ENCODE results near the gene NR1D2.
"Not testable (repeated sequence)": the region's sequence is repeated elsewhere in the genome, so short reads cannot be mapped to it uniquely, and the experiment has no call there.

The NR1D2 gene

DNA sequence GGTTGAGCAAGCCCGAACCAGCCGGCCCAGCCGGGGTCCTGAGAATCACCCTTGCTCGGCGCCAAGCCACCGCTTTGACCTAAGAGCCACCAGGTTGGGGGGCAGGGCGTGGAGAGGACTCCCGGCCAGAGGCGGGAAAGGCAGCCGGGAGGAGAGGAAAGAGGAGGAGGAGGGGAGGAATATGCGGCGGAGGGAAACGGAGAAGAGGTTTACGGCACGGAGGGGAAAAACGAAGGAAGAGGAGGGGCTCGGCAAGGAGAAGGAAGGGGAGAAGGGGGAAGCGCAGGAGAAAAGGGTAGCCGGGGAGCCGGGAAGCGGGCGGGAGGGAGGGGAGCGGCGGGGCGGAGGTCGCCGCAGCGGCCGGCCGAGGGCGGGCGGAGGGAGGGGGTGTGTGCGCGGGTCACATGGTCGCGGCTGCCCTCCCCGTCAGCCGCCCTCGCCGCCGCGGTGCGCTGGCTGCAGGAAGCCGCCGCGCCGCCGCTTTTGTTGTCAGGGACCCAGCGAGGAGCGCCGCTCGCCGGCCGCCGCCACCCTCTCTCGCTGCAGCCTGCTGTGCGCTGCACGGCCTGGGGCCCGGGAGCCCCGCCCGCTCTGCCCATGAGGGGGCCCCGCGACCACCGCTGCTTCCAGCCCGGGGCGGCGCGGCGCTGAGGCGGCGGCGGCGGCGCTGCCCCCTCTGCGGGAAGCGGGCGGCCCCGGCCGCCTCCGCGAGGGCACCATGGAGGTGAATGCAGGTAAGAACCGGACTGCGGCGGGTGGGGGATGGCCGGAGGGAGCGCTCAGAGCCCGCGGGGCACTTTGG, at the start of gene NR1D2:
Gene NR1D2, plus strand, starts transcription at position 426 of the 802 bp plus-strand sequence. Its CDS starts 293 bp downstream, at position 719.
- DNase-seq = peak; percentile 39 to 70

DNA sequence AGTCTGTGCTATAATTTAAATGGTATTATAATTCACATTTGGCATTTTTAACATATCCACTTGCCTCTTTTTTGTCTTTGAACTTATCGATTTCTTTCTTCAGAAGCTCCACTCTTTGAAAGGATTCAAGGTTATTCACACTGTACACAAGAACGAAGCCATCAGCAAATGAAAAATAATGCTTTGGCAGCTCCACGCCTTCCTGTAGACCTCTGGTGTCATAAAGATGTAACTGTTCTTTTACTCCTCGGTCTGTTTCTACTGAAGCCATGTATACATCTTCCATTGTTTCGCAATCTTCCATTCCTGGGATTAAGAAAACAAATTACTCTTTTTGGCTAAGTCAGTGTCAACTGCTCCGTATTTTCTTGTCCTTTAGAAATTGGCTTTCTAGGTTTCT, 44.3 kb upstream of the NR1D2 start:
- DNase-seq = no peak

GRCh38 chr3:23904545-23904944, 40.5 kb upstream of the NR1D2 start:
- no peak for DNase-seq

- DNase-seq = no peak
Observed at GRCh38 chr3:23909341-23909740, 35.7 kb upstream of the NR1D2 start.

GRCh38 chr3:23911397-23911796, 33.7 kb upstream of the NR1D2 start:
- DNase-seq = no peak

DNA sequence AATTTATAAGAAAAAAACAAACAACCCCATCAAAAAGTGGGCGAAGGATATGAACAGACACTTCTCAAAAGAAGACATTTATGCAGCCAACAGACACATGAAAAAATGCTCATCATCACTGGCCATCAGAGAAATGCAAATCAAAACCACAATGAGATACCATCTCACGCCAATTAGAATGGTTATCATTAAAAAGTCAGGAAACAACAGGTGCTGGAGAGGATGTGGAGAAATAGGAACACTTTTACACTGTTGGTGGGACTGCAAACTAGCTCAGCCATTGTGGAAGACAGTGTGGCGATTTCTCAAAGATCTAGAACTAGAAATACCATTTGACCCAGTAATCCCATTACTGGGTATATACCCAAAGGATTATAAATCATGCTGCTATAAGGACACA, 32.8 kb upstream of the NR1D2 start:
- not testable (repeated sequence) for DNase-seq

- no peak for DNase-seq
Observed at GRCh38 chr3:23913182-23913581, 31.9 kb upstream of the NR1D2 start.

DNA sequence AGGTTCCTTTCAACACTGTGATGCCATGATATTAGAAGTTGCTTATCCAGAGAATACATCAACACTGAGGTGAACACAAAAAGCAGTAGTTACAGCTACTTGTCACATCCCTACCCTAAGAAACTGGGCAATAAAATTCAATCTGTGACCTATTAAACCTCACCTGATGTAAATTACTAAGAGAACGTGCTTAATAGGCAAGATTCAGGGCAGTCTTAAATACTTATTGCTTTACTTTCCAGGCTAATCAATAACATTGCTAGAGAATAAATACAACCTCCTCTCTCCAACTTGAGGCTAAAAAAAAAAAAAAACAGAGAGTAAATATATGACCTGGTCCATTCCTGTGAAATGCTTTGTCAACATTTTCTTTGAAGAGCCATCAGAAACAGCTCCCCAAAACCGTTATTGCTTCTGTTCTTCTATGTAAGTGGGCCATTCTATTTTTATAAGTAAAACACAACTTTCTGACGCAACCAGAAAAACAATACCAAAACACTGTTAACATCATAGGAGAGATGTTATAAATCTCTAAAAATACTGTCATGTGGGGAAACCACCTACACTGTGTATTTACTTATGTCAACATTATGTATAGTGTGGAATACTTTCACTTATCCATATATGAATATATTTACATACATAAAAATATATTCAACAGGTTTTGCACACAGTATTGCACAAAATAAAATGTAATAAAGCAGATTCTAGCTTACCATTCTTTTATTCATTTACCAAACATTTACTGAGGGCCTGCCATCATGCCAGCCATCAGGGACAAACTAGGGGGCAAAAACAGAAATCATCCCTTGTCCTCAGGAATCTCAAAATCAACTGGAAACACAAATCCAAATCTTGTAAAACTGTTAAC, 31.0 kb upstream of the NR1D2 start:
- DNase-seq = no peak

DNA sequence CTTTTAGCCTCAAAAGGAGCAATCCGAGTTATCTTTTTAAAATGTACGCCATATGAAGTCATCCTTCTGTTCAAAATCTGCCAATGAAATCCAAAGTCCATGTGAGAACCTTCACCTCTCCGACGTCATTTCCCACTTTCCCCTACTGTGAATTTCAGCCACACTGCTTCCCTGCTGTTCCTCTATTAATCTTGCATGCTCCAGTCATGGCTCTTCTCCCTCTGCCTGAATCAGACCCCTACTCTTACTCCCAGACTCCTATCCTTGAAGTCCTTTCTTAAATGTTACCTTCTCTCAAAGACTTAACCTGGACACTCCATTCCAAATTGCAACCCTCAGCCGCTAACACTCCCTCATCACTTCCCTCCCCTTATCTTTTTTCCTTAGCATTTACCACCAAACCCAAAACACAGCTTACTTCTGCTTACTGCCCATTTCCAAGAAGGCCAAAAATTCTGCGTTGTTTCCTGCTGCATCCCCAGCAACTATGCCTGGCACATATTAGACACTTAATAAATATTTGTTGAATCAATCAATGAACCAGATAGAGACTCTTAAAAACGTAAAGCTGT, 29.5 kb upstream of the NR1D2 start:
- no peak for DNase-seq

GRCh38 chr3:23916152-23916885, 28.8 kb upstream of the NR1D2 start:
- DNase-seq = peak in 1 of 2 experiments; percentile 36

GRCh38 chr3:23916886-23917678, 28.0 kb upstream of the NR1D2 start, which contains the start of the genes NKIRAS1 and RPL15:
TSS of gene NKIRAS1 (minus strand) at chr3:23916990. CDS start at chr3:23910904, 6,086 bp downstream.
TSS of gene RPL15 (plus strand) at chr3:23917132. CDS start at chr3:23917860, 728 bp downstream.
- DNase-seq = peak; percentile 83 to 86

DNA sequence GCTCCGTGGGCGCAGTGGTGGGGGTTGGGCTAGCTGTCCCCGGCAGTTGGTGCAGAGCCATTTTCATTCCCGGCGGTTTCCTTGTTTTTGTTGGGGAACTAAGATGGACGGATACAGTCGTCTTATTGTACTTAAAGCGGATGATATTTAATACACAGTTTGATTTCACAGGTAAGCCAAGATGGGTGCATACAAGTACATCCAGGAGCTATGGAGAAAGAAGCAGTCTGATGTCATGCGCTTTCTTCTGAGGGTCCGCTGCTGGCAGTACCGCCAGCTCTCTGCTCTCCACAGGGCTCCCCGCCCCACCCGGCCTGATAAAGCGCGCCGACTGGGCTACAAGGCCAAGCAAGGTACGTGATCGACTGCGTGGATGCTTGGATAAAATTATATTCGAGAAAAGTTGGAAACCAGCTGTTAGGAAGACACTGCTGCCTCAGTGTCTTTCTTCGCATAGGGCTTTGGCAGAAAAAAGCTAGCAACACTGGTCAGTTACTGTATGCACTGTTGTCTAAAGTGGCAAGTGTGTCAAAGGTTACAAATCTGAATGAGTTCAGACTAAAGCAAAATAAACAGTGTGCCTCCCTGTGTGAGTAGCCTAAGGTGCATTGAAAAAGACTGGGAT, 27.3 kb upstream of the NR1D2 start:
- peak in 1 of 2 experiments; percentile 22 for DNase-seq

GRCh38 chr3:23918331-23918730, 26.8 kb upstream of the NR1D2 start:
- DNase-seq = not testable (repeated sequence)

GRCh38 chr3:23919628-23920027, 25.5 kb upstream of the NR1D2 start:
- no peak for DNase-seq

- no peak for DNase-seq
Observed at GRCh38 chr3:23920151-23920655, 24.9 kb upstream of the NR1D2 start.

DNA sequence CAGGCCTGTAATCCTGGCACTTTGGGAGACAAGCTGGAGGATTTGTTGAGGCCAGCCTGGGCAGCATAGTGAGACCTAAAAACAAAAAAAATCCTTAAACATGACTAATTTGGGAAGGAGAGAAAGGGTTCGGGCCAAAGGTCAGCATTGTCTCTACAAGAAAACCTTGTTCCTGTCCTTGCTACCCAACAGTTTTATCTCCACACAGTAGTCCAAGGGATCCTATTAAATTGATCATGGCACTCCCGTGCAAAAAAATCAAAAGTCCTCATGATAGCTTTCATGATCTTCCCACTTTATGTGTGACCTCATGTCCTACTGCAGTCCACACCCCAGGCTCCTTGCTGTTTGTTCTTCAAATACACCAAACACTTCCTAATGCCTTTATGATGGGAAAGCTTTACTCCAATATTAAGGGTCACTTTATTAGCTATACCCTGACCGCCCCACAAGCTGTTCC, 24.0 kb upstream of the NR1D2 start:
- DNase-seq = no peak

GRCh38 chr3:23923786-23924185, 21.3 kb upstream of the NR1D2 start:
- DNase-seq = no peak

- DNase-seq = no peak
Observed at GRCh38 chr3:23926246-23926645, 18.8 kb upstream of the NR1D2 start.

GRCh38 chr3:23926736-23927135, 18.4 kb upstream of the NR1D2 start:
- DNase-seq = no peak

DNA sequence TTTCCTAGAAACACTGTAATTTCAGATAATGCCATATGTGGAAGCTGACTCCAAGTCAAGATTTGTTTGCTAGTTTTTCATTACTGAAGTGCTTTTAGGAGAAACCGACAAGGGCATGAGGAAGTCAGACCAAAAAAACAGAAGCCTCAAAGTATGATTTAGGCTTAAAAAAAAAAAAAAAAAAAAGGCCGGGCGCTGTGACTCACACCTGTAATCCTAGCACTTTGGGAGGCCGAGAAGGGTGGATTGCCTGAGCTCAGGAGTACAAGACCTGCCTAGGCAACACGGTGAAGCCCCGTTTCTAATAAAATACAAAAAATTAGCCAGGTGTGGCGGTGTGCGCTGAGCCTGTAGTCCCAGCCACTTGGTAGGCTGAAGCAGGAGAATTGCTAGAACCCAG, 16.6 kb upstream of the NR1D2 start:
- DNase-seq = no peak

DNA sequence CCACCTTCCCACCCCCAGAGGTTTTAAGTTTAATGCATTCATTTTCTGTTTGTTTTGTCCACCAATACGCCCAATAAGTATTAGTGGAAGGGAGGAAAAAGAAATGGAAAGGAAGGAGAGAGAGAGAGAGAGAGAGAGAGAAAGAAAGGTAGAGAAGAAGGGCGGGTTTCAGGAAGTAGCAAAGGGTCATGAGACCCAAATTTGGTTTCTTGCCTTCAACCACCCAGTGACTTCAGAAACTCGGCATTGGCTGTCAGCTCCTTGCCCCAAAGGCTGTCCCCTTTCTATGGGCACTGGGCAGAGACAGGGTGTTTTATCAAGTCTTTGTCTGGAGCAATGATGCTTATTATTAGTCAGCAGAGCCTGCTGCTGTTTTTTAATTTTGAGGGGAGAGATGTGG, 13.5 kb upstream of the NR1D2 start:
- no peak for DNase-seq
